HL-60/S4 treated with retinoic acid at 250 ng/mL for 4 days and 3 days (cell line): ENCODE data around the gene ZNF366.
"Not testable (repeated sequence)": the region's sequence is repeated elsewhere in the genome, so short reads cannot be mapped to it uniquely, and the experiment has no call there.

Experiments used
- in situ Hi-C: fragments of 300-500 bp; cut with MboI; formaldehyde crosslinking; loops from 2 replicates; pipeline ENCODE4 v1.7.0; 2022; ENCODE audit warnings: low sequenced_read_pairs

ZNF366 gene

DNA sequence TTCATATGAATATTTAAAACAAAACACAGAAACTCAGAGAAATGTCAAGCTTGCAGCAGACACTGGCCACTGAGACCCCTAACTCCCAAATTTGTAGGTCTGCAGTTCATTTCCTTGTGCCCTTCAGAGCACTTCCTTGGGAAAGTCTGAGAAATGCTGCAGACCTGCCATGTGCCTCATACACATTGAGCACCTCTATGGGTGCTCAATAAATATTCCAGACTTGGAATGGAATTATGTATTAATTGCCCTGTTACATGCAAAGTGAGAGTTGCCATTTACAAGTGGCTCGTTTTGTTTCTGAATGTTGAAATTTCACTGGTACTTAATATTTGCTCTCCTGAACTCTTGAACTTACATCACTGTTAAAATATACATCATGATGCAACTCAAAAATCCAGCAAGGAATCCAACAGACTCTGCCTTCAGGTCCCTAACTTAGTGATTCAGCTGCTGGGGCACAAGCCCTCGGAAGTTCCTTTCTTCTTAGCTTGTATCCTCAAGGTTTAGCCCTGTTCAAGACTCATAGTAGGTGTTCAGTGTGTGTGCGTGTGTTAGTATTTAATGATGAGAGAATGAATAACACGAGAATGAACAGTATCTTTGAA, 96.4 kb downstream of the ZNF366 start:
- in situ Hi-C loops, result no loop called here

DNA sequence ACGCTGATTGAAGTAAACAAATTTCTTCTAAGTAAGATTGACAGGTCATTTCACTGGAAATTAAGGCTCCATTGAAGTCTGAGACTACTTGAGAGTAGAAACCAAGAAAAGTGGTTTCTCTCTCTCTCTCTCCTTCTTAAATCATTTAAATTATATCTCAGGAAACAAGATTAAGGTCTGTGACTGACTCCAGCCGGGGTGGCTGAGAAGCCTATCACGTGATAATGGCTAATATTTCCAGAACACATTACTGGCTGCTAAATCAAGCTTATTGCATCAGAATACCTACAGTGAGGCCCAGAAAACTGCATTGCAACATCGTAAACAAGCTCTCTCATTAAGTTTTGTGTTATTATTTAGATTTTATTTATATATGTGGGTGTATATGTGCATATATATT, 98.6 kb downstream of the ZNF366 start:
- in situ Hi-C loops, result no loop called here

DNA sequence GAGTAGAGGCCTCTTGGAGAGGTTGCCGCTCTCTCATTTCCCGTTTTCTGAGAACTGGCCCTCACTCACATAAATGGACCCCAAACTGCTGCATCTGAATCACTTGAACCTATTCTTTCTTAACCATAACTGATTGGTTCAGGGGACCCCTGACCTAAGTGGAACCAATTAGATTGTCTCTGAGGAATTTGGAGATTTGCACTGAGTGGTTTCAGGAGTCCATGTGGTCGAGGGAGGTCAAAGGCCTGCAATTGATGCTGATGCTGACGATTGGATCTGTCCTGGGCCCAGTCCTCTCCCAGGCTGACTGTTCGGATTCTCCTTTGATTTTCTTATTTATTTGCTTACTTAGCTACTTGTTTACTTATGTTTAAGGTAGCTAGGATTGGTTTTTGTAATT, 99.1 kb downstream of the ZNF366 start:
- in situ Hi-C loops, result no loop called here

DNA sequence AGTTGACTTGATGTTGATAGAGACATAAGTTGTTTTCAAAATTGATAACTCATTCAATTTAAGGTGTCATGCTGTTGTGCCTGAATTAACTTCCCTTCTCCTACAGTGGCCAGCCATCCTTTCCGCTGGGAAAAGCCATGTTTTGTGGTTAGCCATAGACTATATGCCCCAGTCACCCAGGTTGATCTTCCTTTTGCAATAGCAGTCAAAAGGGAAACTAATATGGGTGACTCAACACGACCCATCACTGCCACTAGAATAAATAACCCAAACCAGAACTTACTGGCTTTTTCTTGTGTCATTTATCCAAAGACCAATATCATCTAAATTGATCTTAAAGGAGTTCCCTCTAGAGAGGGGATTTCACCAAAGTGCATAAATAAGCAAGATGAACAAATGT, 99.7 kb downstream of the ZNF366 start:
- in situ Hi-C loops, result no loop called here

DNA sequence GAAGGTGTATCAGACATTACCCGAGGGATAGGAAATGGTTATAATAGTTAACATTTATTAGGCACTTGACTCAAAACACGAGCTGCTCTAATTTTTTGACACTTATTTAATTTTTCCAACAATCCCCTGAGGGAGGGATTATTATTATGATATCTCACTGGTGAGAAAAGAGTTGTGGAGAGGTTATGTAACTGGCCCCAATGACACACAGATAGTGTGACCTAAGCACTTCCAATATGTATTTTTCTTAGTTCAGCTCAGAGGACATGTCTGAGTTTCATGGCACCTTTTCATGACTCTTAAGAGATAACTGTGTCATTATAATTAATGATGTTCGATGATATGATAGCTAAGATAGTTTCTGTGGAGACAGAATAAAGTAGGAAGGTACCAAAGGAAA, 100.1 kb downstream of the ZNF366 start:
- in situ Hi-C loops, result no loop called here

DNA sequence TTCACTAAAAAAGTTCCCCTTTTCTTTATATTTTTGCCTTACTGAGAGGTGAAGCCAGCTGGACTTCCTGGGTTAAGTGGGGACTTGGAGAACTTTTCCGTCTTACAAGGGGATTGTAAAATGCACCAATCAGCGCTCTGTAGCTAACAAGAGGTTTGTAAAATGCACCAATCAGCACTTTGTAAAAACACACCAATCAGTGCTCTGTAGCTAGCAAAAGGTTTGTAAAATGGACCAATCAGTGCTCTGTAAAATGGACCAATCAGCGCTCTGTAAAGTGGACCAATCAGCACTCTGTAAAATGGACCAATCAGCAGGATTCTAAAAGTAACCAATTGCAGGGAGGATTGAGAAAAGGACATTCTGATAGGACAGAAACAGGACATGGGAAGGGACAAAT, 102.4 kb downstream of the ZNF366 start:
- in situ Hi-C loops, result not testable (repeated sequence)

DNA sequence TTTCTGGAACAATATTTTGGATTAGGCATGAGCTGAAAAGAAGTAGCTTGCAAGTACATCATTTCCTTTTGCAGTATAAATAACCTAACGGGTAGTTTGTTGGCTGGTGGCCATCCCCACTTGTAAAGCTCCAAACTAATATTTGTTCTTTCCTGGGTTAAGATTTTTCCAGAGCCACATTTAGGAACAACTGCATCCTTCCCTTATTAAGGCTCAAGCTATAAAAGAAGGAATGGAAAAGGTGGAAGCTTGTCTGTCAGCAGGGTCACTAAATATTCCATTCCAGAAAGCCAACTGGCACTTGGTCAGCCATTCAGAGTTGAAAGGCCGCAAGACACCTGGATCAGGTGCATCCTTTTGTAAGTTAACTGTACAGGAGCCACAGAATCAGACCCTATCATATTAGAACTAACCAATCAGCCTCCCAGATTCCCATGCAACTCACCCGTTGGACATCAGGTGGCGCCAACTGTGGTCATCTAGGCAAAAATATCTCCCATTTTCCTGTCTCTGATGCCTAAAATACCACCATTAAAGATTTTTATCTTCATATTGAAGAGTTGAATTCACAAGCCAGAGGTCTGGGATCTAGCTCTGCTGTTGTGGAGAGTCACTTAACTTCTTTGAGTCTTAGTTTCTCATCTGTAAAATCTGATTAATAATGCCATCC, 104.1 kb downstream of the ZNF366 start:
- in situ Hi-C loops, result no loop called here

DNA sequence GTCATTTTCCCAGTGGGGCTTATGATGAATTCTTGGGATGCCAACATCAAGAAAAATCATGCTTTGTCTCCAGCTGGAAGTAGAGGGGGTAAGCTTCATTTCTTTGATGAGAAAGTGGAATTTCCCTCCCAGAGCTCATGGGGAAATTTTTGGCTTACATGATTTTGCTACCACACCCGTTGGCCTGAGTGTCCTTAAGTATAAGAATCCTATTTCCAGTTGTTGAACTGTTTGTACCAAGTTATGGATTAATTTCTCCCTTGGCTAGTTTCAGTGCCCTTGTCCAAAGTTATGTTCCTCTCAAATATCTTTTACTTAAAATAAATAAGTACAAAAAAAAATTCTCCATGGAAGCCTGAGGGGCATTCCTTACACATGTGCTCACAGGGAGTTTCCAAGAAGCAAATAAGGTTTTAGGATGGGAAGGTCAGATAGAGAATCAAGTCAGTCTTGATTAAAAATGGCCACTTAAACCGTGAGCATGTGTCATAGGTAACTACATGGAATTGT, 104.8 kb downstream of the ZNF366 start:
- in situ Hi-C loops, result no loop called here

DNA sequence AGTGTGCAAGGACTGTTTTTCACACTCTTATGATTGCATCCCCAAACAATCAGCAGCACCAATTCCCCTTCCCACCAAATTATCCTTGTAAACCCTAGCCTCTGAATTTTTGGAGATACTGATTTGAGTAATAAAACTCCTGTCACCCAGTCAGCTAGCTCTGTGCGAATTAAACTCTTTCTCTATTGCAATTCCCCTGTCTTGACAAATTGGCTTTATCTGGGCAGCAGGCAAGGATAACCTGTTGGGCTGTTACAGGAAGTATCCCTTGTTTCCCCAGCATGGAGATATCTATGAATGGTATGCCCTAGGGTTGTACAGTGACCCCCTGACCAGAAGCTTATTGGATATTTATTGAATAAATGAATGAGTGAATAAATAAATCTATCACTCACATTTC, 106.3 kb downstream of the ZNF366 start:
- in situ Hi-C loops, result no loop called here

DNA sequence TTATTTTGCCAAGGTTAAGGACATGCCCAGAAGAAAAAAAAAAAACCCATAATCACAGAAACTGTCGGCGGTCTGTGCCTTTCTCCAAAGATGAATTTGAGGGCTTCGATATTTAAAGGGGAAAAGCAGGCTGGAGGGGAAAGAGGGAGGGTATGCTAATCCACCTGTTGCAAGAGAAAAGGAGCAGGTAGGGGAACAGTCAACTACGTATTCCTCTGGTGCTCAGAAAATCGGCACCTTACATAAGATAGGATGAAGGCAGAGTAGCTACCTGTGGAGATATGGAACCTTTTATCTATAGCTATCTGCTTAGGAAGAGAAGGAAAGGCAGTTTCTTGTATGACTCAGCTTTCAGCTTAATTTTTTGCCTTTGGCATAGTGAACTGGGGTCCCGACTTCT, 109.4 kb downstream of the ZNF366 start:
- in situ Hi-C loops, result no loop called here

DNA sequence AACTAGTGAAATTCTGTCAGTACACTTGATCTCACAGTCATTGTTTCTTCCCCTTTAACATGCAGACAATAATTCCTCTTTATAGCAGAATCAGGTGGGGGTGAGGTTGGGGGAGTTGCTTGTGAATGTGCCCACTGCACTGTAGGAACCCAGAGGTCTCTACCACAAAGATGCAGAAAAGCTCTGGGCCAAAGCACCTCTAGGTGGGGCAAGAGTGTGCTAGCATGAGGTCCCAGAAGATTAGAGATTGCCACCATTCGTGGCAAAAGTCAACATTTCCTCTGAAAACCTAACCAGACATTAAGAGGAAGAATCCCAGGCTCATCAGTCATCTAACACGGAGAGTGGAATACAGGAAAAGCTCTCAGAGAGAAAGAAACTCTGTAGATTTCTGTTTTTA, 112.5 kb downstream of the ZNF366 start:
- in situ Hi-C loops, result no loop called here

DNA sequence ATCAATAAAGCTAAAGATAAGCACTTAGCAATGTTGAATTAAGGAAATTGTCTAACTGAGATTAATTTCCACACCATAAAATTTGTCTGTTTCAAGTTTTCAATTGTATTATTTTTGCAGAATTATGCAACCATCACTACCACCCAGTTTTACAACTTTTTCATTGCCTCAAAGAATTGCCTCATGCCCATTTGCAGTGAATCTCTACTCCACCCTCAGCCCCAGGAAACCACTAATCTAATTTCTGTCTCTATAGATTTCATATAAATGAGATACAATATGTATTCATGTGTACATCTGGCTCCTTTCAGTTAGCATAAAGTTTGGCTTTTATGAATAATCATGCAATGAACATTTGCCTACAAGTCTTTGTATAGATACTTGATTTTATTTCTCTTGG, 114.2 kb downstream of the ZNF366 start:
- in situ Hi-C loops, result no loop called here
